Measurements from ENCODE around the gene ANXA2R.
A peak's percentile ranks its signal among the peaks of the same experiment; 100 is the strongest.

ANXA2R gene

DNA sequence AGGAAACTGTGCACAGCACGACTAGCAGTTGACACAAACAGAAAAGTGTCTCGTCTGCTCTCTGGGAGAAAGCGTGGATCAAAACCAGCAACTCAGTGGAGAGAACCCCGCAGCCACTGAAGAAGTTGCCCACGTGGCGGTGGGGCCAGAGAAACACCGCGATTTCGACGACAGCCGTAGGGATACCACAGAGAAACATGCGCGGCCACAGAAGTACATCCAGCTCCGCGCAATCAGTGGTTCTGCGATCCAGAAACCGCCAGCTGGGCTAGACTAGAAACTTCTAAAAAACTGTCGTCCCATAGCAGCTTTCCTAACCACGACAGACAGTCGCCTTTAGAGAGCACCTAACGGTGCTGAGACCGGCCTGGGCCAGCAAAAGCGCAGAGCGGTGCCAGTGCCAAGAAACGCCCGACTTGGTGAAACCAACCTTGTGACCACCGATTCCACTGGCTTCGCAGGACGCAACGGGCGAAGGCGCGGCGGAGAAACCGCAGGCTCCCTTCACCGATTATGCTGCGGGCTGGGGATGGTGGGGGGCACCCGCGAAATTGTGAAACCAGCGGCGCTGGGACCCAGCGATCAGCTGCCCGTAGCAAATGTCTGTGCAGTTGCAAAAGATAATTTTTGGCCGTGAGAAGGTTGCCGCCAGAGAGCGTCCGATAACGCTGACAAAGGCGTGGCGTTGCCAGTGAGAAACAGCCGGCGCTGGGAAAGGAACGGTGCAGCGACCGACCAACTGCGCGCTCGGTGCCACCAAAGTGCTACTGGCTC is 2.7 kb upstream of the ANXA2R start (continued):
- TF ChIP-seq, protein P1, sequence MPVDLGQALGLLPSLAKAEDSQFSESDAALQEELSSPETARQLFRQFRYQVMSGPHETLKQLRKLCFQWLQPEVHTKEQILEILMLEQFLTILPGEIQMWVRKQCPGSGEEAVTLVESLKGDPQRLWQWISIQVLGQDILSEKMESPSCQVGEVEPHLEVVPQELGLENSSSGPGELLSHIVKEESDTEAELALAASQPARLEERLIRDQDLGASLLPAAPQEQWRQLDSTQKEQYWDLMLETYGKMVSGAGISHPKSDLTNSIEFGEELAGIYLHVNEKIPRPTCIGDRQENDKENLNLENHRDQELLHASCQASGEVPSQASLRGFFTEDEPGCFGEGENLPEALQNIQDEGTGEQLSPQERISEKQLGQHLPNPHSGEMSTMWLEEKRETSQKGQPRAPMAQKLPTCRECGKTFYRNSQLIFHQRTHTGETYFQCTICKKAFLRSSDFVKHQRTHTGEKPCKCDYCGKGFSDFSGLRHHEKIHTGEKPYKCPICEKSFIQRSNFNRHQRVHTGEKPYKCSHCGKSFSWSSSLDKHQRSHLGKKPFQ (tag by site-specific recombination; IDR thresholded peaks at IDR 0.05), result no peak
- TF ChIP-seq ZNF701 (tag by site-specific recombination; IDR thresholded peaks at IDR 0.05) (no peak), ZNF548 (tag by site-specific recombination; IDR thresholded peaks at IDR 0.05) (no peak), KLF16 (tag by site-specific recombination; IDR thresholded peaks at IDR 0.05) (0 out of 2 replicates have a peak, but pooled peaks have one; percentile 19), ZBTB7A (tag by site-specific recombination; IDR thresholded peaks at IDR 0.05; ENCODE audit: low read depth) (peak; percentile 72; the same call in 1 of the 2 replicates), GLIS2 (tag by site-specific recombination; IDR thresholded peaks at IDR 0.05) (peak; percentile 57), ZNF214 (tag by site-specific recombination; IDR thresholded peaks at IDR 0.05; ENCODE audit: borderline replicate concordance) (no peak), ZSCAN16 (tag by site-specific recombination; IDR thresholded peaks at IDR 0.05) (peak; percentile 11; the same call in 1 of the 2 replicates), ZNF596 (tag by site-specific recombination; IDR thresholded peaks at IDR 0.05) (no peak), ZNF660 (tag by site-specific recombination; IDR thresholded peaks at IDR 0.05) (peak; percentile 95; the same call in 1 of the 2 replicates), ZNF654 (tag by site-specific recombination; IDR thresholded peaks at IDR 0.05; ENCODE audit: low read depth) (no peak; the same call in 1 of the 2 replicates), RBAK (tag by site-specific recombination; IDR thresholded peaks at IDR 0.05) (no peak), MYNN (tag by site-specific recombination; IDR thresholded peaks at IDR 0.05; ENCODE audit: borderline replicate concordance) (no peak), ZNF423 (tag by site-specific recombination; IDR thresholded peaks at IDR 0.05) (peak; percentile 14; the same call in 1 of the 2 replicates), ZNF2 (tag by site-specific recombination; IDR thresholded peaks at IDR 0.05) (peak; percentile 71), ZNF768 (tag by site-specific recombination; IDR thresholded peaks at IDR 0.05) (peak; percentile 92), ZNF585B (tag by site-specific recombination; IDR thresholded peaks at IDR 0.05) (peak; percentile 41), ZNF221 (tag by site-specific recombination; IDR thresholded peaks at IDR 0.05; ENCODE audit: borderline replicate concordance) (no peak), ZNF830 (tag by site-specific recombination; IDR thresholded peaks at IDR 0.05; ENCODE audit: low read depth) (no peak), ZNF404 (tag by site-specific recombination; IDR thresholded peaks at IDR 0.05) (no peak)
- TF ChIP-seq, protein P2, sequence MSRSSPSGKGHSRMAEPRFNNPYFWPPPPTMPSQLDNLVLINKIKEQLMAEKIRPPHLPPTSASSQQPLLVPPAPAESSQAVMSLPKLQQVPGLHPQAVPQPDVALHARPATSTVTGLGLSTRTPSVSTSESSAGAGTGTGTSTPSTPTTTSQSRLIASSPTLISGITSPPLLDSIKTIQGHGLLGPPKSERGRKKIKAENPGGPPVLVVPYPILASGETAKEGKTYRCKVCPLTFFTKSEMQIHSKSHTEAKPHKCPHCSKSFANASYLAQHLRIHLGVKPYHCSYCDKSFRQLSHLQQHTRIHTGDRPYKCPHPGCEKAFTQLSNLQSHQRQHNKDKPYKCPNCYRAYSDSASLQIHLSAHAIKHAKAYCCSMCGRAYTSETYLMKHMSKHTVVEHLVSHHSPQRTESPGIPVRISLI (tag by site-specific recombination; IDR thresholded peaks at IDR 0.05), result no peak
- TF ChIP-seq, protein P3, sequence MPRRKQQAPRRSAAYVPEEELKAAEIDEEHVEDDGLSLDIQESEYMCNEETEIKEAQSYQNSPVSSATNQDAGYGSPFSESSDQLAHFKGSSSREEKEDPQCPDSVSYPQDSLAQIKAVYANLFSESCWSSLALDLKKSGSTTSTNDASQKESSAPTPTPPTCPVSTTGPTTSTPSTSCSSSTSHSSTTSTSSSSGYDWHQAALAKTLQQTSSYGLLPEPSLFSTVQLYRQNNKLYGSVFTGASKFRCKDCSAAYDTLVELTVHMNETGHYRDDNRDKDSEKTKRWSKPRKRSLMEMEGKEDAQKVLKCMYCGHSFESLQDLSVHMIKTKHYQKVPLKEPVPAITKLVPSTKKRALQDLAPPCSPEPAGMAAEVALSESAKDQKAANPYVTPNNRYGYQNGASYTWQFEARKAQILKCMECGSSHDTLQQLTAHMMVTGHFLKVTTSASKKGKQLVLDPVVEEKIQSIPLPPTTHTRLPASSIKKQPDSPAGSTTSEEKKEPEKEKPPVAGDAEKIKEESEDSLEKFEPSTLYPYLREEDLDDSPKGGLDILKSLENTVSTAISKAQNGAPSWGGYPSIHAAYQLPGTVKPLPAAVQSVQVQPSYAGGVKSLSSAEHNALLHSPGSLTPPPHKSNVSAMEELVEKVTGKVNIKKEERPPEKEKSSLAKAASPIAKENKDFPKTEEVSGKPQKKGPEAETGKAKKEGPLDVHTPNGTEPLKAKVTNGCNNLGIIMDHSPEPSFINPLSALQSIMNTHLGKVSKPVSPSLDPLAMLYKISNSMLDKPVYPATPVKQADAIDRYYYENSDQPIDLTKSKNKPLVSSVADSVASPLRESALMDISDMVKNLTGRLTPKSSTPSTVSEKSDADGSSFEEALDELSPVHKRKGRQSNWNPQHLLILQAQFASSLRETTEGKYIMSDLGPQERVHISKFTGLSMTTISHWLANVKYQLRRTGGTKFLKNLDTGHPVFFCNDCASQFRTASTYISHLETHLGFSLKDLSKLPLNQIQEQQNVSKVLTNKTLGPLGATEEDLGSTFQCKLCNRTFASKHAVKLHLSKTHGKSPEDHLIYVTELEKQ (tag by site-specific recombination; IDR thresholded peaks at IDR 0.05; ENCODE audit: borderline replicate concordance), result no peak
- TF ChIP-seq, protein P4, sequence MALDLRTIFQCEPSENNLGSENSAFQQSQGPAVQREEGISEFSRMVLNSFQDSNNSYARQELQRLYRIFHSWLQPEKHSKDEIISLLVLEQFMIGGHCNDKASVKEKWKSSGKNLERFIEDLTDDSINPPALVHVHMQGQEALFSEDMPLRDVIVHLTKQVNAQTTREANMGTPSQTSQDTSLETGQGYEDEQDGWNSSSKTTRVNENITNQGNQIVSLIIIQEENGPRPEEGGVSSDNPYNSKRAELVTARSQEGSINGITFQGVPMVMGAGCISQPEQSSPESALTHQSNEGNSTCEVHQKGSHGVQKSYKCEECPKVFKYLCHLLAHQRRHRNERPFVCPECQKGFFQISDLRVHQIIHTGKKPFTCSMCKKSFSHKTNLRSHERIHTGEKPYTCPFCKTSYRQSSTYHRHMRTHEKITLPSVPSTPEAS (tag by site-specific recombination; IDR thresholded peaks at IDR 0.05), result no peak
- TF ChIP-seq, protein P5, sequence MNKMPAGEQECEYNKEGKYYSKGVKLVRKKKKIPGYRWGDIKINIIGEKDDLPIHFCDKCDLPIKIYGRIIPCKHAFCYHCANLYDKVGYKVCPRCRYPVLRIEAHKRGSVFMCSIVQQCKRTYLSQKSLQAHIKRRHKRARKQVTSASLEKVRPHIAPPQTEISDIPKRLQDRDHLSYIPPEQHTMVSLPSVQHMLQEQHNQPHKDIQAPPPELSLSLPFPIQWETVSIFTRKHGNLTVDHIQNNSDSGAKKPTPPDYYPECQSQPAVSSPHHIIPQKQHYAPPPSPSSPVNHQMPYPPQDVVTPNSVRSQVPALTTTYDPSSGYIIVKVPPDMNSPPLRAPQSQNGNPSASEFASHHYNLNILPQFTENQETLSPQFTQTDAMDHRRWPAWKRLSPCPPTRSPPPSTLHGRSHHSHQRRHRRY (tag by site-specific recombination; IDR thresholded peaks at IDR 0.05), result no peak
- TF ChIP-seq, protein P6, sequence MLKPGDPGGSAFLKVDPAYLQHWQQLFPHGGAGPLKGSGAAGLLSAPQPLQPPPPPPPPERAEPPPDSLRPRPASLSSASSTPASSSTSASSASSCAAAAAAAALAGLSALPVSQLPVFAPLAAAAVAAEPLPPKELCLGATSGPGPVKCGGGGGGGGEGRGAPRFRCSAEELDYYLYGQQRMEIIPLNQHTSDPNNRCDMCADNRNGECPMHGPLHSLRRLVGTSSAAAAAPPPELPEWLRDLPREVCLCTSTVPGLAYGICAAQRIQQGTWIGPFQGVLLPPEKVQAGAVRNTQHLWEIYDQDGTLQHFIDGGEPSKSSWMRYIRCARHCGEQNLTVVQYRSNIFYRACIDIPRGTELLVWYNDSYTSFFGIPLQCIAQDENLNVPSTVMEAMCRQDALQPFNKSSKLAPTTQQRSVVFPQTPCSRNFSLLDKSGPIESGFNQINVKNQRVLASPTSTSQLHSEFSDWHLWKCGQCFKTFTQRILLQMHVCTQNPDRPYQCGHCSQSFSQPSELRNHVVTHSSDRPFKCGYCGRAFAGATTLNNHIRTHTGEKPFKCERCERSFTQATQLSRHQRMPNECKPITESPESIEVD (tag by site-specific recombination; IDR thresholded peaks at IDR 0.05), result peak; percentile 12; the same call in 1 of the 2 replicates
- TF ChIP-seq, protein P7, sequence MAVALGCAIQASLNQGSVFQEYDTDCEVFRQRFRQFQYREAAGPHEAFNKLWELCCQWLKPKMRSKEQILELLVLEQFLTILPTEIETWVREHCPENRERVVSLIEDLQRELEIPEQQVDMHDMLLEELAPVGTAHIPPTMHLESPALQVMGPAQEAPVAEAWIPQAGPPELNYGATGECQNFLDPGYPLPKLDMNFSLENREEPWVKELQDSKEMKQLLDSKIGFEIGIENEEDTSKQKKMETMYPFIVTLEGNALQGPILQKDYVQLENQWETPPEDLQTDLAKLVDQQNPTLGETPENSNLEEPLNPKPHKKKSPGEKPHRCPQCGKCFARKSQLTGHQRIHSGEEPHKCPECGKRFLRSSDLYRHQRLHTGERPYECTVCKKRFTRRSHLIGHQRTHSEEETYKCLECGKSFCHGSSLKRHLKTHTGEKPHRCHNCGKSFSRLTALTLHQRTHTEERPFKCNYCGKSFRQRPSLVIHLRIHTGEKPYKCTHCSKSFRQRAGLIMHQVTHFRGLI (tag by site-specific recombination; IDR thresholded peaks at IDR 0.05), result no peak

Measured in HEK293 (cell line).